Endothelial cell of umbilical vein (primary cell): ENCODE data around the gene GSN. TPM values are rescaled to one million over a fixed set of nuclear protein-coding genes. Genes with fewer than 3 reads are reported as not detected.

Experiments used
- BruUV-seq: library from RNA; stranded (reverse); fragments of 400-500 nt; replicated peaks from 2 replicates; lab custom pipeline; 2021; lab: Mats Ljungman, UMichigan
- CTCF ChIA-PET: fragments of 300-600, 350-600 bp; sonication (Branson Sonifier 250); formaldehyde crosslinking; loops from one replicate; lab custom pipeline; 2021; ENCODE audit warnings: antibody characterized with exemption, inconsistent platforms; lab: Charles Lee
- POLR2A ChIA-PET: fragments of 300-600, 350-600 bp; sonication (Branson Sonifier 250); formaldehyde crosslinking; loops from one replicate; lab custom pipeline; 2021; ENCODE audit warnings: antibody characterized with exemption, inconsistent platforms; lab: Charles Lee
- DNase-seq: peaks from one replicate; pipeline ENCODE4 v3.0.0-alpha.2; 2011; ENCODE audit warnings: low read depth, low spot score
- FAIRE-seq: peaks from 2 replicates; lab custom pipeline; 2011; peaks lifted over from hg19 to GRCh38; lab: Jason Lieb, UNC
- H2AFZ ChIP-seq: 2 replicates; pipeline ENCODE4 v1.6.0; 2012; ENCODE audit warnings: low read depth, low read length, control low read depth, inconsistent platforms
- H3K27ac ChIP-seq: 2 replicates; pipeline ENCODE4 v1.5.1; 2011; ENCODE audit warnings: low read depth, mild to moderate bottlenecking, control low read depth, low read length, moderate library complexity; ENCODE audit not compliant: insufficient read depth
- H3K27me3 ChIP-seq, 2 experiments: 2 replicates each; pipeline versions ENCODE4 v1.6.0 to v1.6.1; 2011; ENCODE audit warnings: low read length in 2 of 2, mixed read lengths in 1 of 2; ENCODE audit not compliant: control insufficient read depth in 2 of 2, insufficient read depth in 2 of 2
- H3K36me3 ChIP-seq, 2 experiments: 2 replicates in 1 of 2; 3 replicates in 1 of 2; pipeline ENCODE4 v1.5.1; 2011; ENCODE audit warnings: low read length in 2 of 2, mild to moderate bottlenecking in 1 of 2, moderate library complexity in 1 of 2; ENCODE audit not compliant: control insufficient read depth in 2 of 2, insufficient read depth in 2 of 2; ENCODE audit errors: extremely low read depth in 1 of 2
- H3K4me1 ChIP-seq: 3 replicates; pipeline ENCODE4 v1.5.1; 2011; ENCODE audit warnings: mild to moderate bottlenecking, low read length; ENCODE audit not compliant: control insufficient read depth, insufficient read depth; ENCODE audit errors: extremely low read depth
- H3K4me2 ChIP-seq: 2 replicates; pipeline ENCODE4 v1.6.1; 2011; ENCODE audit warnings: low read length, control low read depth, mixed read lengths; ENCODE audit not compliant: insufficient read depth
- H3K4me3 ChIP-seq, 3 experiments: fragments of 200-600 bp in 1 of 3; sonication (generic), shearing (Covaris generic) in 1 of 3; replicated peaks in 1 of 3; 2 replicates each; pipeline ENCODE4 v1.5.1; 2011 to 2016; ENCODE audit warnings: control low read depth in 3 of 3, low read length in 3 of 3, mild to moderate bottlenecking in 2 of 3, inconsistent platforms in 1 of 3, low read depth in 1 of 3, moderate library complexity in 1 of 3; ENCODE audit not compliant: insufficient read depth in 1 of 3
- H3K79me2 ChIP-seq: 2 replicates; pipeline ENCODE4 v1.6.0; 2012; ENCODE audit warnings: low read length, inconsistent platforms; ENCODE audit not compliant: control insufficient read depth, insufficient read depth
- H3K9ac ChIP-seq: replicated peaks from 2 replicates; pipeline ENCODE3; 2011; ENCODE audit warnings: low read length, control low read depth; ENCODE audit not compliant: insufficient read depth; ENCODE audit errors: extremely low read depth
- H3K9me1 ChIP-seq: replicated peaks from 3 replicates; pipeline ENCODE4 v1.6.0; 2011; ENCODE audit warnings: mild to moderate bottlenecking, low read length; ENCODE audit not compliant: control insufficient read depth, insufficient read depth; ENCODE audit errors: extremely low read depth
- H3K9me3 ChIP-seq: replicated peaks from 2 replicates; pipeline ENCODE4 v1.5.1; 2012; ENCODE audit warnings: low read length, inconsistent platforms; ENCODE audit not compliant: control insufficient read depth, insufficient read depth
- H4K20me1 ChIP-seq: replicated peaks from 2 replicates; pipeline ENCODE3; 2011; ENCODE audit warnings: mild to moderate bottlenecking, low read length; ENCODE audit not compliant: control insufficient read depth, insufficient read depth; ENCODE audit errors: extremely low read depth
- EZH2 ChIP-seq: IDR thresholded peaks from 2 replicates; pipeline ENCODE4 v1.6.1; 2012; ENCODE audit warnings: borderline replicate concordance, low read depth, mild to moderate bottlenecking, moderate library complexity, low read length, inconsistent platforms; ENCODE audit not compliant: severe bottlenecking
- MYC ChIP-seq: IDR thresholded peaks from one replicate; pipeline ENCODE4 v1.6.1; 2011; ENCODE audit warnings: mild to moderate bottlenecking, low read depth, low read length
- POLR2AphosphoS5 ChIP-seq: IDR thresholded peaks from 2 replicates; pipeline ENCODE4 v1.6.1; 2012; ENCODE audit warnings: low read depth, mild to moderate bottlenecking, control low read depth, low read length, moderate library complexity; ENCODE audit not compliant: insufficient read depth
- dilution Hi-C: fragments of 300-500 bp; cut with MboI; formaldehyde crosslinking; loops from one replicate; pipeline ENCODE4 v1.15.0; 2019; ENCODE audit warnings: low sequenced_read_pairs; ENCODE audit not compliant: extremely low pct_ligation_motif_present
- intact Hi-C: fragments of 100-400 bp; cut with micrococcal nuclease; formaldehyde crosslinking; loops from one replicate; pipeline ENCODE4 v1.10.0; 2022
- polyA plus RNA-seq, 4 experiments: library from polyadenylated mRNA; depleted of rRNA in 3 of 4; stranded (reverse) in 3 of 4; unstranded in 1 of 4; fragments of >200 nt; gene quantifications; 2 replicates each; pipeline versions ENCODE4 v1.2.1 to v1.2.3, GENCODE V29; 2011 to 2012; ENCODE audit warnings: missing spikeins in 1 of 4
- total RNA-seq: library from RNA; stranded (reverse); gene quantifications from 2 replicates; pipeline ENCODE4 v1.2.3, GENCODE V29; 2021
- TF ChIP-seq, protein P1 (sequence below), 2 donors: IDR thresholded peaks; 1 replicate in 1 of 2; 2 replicates in 1 of 2; pipeline ENCODE4 v1.5.1; 2011; ENCODE audit warnings: low read length in 2 of 2, mild to moderate bottlenecking in 2 of 2, moderate library complexity in 2 of 2, control low read depth in 1 of 2, inconsistent platforms in 1 of 2, low read depth in 1 of 2; ENCODE audit not compliant: insufficient read depth in 1 of 2; ENCODE audit errors: extremely low read depth in 1 of 2

GSN gene
- total and polyA plus RNA-seq, 2 donors (not counting 3 experiments of a cell fraction or from before 2014, with no cell fraction given) = 130 to 232 TPM

DNA sequence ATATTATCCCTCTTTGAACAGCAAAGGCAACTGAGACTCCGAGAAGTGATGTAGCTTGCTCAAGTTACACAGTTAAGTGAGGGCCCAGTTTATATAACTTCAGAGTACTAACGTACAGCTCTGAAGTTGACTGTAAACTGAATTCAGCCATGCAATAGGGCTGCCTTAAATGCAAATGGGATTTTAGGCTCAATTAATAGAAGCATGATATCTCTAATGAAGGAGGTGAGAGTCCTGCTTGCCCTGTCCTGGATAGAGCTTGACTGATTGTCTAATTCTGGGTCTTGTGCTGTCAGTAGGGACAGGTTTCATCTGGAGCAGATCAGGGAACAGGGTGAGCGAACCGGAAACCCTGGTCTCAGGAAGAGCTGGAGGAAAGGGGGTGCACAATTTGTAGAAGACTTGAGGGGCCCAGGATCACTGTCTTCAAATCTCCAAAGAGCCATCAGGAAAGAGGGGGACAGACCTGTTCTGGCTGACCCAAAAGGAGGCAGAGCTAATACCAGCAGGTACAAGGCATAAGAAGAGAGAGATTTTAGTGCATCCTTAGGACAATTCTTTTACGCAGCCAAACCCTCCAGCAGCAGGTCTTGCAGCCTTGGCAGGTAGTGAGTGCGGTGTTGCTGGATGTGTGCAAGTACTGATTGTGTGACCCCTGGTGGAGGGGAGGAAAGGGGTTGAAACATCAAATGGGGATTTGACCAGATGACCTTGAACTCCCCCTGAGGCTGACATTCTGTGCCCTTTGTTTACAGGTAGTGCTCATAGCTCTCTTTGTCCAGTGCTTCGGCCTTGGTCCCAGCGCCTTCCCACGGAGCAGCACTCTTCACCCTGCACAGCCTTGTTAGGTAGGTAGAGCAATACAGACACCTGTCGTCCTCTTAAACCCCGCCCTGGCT lies 13.0 kb downstream of the GSN start:
- dilution Hi-C loops (no loop called here), intact Hi-C loops (loop anchor here (10.0 kb wide), 1 partner anchor 1544 kb away; the partner anchor contains the start of gene PDCL)
- peaks cover 63% of the 10 kb centered on the region for H3K4me1 ChIP-seq
- peak; percentile 61 for FAIRE-seq
- H3K36me3 ChIP-seq = no peaks in the 10 kb centered on the region
- no peak overlapping the region for H3K4me2 ChIP-seq
- ChIA-PET POLR2A (interaction anchor here (1.0 kb wide), 1 partner anchor 11 kb away, joined by 4 read pairs; no protein-coding TSS in a partner anchor), CTCF (interaction anchor here (1.1 to 1.9 kb wide), 7 partner anchors 8 to 119 kb away, joined by 3 to 7 read pairs (median 5); partner anchors contain the start of gene RAB14)
- no peak overlapping the region for H3K9ac ChIP-seq
- H3K79me2 ChIP-seq = no peaks in the 10 kb centered on the region
- no peaks in the 10 kb centered on the region for H3K9me3 ChIP-seq
- H3K27me3 ChIP-seq = no peaks in the 10 kb centered on the region
- no peaks in the 10 kb centered on the region for H3K9me1 ChIP-seq
- H4K20me1 ChIP-seq = no peaks in the 10 kb centered on the region
- no peak overlapping the region for H3K4me3 ChIP-seq
- TF ChIP-seq POLR2AphosphoS5 (no peak), EZH2 (no peak), MYC (no peak)
- TF ChIP-seq, protein P1, sequence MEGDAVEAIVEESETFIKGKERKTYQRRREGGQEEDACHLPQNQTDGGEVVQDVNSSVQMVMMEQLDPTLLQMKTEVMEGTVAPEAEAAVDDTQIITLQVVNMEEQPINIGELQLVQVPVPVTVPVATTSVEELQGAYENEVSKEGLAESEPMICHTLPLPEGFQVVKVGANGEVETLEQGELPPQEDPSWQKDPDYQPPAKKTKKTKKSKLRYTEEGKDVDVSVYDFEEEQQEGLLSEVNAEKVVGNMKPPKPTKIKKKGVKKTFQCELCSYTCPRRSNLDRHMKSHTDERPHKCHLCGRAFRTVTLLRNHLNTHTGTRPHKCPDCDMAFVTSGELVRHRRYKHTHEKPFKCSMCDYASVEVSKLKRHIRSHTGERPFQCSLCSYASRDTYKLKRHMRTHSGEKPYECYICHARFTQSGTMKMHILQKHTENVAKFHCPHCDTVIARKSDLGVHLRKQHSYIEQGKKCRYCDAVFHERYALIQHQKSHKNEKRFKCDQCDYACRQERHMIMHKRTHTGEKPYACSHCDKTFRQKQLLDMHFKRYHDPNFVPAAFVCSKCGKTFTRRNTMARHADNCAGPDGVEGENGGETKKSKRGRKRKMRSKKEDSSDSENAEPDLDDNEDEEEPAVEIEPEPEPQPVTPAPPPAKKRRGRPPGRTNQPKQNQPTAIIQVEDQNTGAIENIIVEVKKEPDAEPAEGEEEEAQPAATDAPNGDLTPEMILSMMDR (IDR thresholded peaks at IDR 0.05; ENCODE audit: extremely low read depth in 1 of 2, insufficient read depth in 1 of 2, low read depth in 1 of 2, low read length in 2 of 2) = no peak
- H3K27ac ChIP-seq = peak overlapping the region; percentile 29
- no peak overlapping the region for H2AFZ ChIP-seq
- no peak for DNase-seq
- BruUV-seq = no TSS peak
